HG03565 (cell line): ENCODE measurements around the gene FAM210B.
"Not testable (repeated sequence)": the region's sequence is repeated elsewhere in the genome, so short reads cannot be mapped to it uniquely, and the experiment has no call there.

Experiments used
- ATAC-seq: cut with Tn5 transposase; IDR thresholded peaks from one replicate; pipeline ENCODE4 v1.9.1; 2021; ENCODE audit warnings: mild to moderate bottlenecking, moderate library complexity; ENCODE audit not compliant: unreplicated experiment

Gene FAM210B

DNA sequence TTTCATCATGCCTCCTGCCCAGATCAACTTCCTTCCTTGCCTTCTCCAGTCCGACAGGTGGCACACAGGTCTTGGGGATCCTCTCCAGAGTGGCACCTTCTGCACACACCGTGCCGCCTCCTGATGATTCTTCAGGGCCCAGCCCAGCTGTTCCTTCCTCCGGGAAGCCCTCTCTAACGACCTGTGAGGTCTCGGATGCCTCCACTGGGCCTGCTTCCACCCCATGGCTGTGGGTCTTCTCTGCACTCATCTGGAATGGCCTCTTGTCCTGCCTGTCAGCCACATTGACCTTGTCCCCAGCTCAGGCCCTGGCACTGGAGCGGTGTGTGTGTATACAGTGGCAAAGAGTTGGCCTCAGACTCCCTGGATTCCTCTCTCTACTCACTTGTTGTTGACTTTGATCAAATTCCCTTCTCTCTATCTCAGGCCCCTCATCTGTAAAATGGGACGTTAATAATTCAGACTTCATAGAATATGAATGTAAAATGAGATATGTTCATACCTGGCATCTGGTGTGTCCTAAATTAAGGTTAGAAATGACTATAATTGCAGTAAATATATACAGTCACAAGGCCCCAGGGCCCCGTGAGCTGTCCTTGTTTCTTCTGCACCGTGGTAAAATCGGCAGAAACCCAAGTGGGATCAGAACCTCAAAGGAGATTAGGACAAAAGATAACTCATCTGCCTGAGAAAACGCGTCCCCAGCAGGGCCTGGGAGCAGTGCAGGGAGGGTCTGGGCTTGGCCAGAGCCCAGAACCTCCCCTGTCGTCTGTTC, 1.5 kb downstream of the FAM210B start:
- ATAC-seq = no peak

DNA sequence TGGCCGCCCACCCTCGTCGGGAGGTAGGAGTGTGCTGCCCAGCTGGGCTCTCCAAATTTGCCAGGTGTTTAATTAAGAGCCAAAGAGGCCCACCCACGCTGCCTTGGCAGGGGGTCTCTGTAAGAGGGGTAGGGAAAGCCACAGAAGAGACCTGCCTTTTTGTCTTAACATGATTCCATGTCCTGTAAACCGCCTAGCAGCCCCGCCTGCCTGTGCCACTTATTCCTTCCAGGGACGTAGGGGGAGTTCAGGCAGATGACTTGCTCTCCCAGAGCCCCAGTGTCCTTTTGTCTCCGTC, 2.1 kb downstream of the FAM210B start:
- no peak for ATAC-seq

DNA sequence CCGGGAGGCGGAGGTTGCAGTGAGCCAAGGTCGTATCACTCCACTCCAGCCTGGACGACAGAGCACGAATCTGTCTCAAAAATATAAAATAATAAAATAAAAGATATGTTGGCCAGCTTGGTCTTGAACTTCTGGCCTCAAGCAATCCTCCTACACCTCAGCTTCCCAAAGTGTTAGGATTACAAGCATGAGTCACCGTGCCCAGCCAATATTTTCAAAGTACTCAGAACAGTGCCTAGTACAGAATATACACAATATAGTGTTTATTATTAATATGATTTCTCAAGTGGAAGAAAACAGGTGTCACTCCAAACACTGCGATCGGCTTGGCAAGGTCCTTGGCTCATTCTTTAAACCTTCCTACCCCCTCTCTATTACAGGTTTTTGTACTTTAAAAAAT, 3.1 kb downstream of the FAM210B start:
- no peak for ATAC-seq

DNA sequence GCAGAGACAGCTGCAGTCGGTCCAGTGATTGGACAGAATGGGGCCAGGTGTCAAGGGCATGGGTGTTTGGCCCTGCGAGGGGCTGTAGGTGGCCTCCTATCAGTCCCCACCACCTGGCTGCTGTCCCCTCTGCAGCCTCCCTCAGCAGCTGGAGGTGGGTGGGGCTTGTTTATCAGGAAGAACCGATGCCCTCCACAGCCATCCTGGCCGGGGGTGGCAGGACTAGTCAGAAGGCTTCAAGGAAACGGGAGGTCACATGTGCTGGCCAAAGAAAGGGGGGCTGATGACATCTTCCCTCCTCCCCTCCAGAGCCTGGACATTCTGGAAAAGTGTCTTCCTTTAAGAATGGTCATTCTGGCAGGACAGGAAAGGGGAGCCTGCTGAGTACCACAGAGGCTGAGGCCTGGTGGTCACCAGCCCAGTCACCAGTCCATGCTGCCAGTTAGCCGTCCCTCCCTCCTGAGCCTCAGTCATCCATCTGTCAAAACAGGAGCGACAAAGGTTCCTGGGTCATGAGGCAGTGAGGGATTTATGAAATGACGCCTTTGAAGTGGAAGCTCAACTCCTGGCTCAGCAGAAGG, 4.1 kb downstream of the FAM210B start:
- ATAC-seq = no peak

DNA sequence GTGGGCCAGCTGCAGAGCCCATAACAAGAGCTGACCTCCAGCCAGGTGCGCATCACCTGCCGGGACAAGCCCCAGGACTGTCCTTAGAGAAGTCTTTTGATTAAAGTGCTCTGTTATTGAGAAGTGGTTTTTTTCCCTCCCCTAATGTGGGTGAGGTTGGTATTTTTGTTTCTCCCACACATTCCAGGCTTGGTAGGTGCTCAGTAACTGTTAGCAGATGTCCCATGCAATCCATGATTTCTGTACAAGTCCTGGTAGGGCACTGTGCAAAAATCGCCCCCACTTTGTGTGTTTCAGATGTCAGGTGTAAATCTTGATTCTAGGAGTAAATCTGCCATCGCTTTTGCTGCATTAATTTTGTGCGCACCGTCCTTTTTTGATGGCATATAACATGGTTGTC, 4.7 kb downstream of the FAM210B start:
- ATAC-seq = no peak

DNA sequence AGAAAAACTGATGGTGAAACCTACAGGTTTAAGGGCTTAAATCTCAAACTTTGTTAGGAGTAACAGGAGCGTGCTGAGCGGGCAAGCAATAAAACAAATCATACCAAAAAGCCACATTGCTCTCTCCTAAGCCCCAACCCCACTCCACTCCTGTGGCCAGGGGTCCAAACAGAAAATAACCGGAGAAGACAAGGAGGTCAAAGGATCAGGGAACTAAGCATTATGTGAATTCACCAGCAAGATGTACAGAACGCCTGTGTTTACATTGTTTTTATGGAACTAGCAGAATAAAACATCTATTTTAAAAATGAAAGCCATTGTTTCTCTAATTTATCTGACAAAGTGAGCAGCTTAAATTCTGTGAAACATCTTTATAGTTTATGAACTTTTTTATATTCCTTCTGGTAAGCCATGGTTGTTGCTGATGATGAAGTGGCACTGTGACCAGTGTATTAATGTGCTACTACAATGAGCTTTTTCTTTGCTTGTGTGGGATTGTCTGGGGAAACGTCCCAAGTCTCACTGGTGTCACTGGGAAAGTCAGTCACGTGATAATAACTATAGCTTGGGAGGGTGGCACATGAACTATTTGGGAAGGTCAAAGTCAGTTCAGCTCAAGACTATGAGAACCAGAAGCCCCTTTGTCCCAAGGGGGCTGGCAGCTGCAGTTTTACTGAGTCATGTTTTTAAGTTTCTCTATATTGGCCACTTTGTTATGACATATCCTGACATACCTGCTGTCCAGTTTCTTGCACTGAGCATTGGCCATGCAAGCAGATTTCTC, 9.8 kb downstream of the FAM210B start:
- no peak for ATAC-seq

DNA sequence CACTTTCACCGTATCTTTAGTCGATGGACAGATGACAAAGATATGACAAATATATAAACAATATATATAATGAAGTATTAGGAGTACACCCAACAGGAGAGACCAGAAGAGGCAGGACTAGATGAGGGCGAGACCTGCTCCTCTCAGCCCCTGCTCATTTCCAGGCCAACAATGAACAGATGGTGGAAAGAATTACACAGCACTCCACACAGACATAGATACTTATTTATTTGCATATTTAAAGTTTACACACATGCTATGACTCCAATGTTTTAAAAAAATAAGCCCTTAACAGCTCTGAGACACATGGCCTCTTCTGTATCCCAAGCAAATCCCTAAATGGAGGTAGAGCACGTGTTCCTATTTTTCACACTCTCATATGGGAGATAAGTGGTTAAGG, 10.4 kb downstream of the FAM210B start:
- no peak for ATAC-seq

DNA sequence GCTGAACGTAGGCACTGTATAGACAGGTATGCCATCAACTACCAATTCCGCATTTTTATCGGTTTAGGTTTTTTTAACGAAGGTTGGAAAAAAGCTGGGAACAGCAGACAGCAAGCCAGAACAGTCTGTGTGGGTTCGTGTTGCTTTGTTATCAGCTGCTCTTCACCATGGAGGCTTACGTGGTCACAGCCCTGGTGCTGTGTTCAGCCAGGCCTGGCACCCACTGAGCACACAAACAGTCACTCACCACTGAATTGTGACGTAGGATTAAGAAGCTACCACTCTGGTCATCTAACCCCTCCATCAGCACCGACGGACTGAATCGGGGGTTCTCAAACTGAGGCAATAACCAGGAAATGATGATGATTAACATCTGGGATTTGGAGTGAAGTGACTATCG, 13.2 kb downstream of the FAM210B start:
- no peak for ATAC-seq

DNA sequence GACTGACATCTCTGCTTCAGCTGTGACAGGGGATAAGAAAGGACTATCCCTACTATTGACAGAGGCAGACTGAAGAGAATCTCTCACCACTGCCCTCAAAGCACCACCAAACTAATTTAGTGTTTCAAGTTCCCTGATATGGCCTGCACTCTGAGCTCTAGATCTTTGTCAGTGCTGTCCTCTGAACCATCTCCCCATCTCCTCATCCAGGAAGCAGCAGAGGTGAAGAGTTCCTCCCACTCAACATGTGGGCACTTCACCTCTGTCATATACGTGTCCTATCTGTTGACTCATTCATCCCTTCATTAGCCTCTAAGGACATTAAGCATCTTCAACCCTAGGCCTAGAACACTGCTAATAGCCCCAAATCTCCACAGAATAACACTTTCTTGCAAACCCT, 14.1 kb downstream of the FAM210B start:
- ATAC-seq = no peak

DNA sequence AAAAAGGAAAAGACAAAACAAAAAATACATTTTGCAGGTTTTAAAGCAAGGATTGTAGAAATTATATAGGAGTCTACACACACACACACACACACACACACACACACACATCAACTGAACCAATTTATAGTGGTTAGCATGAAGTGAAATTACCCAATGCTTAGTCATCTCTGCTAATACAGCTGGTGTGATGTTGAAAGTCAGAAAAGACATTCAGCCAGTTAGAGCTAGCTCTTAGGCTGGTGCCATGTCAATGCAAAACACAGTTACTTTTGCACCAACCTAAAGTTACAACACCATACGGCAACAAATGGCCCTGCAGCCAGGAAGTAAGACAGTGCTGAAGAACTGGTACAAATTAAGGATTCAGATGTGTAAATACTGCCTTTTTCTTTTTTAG, 15.2 kb downstream of the FAM210B start:
- peak; percentile 71 for ATAC-seq

DNA sequence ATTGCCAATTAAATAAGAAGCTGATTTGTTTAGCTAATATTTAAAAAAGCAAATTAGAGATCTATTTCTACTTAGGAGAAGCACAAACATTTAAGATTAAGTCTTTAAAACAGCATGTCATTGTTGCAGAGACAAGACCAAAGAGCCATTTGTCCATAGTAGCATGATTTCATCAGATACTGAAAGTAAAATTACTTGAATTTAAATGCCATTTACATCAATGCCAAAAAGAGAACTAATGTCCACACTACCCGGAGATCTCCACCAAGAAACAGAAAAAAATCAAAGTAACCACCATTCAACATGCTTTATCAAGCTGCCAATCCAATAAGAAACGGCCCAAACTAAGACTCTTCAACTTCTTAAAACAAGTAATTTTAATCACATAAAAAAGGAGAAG, 17.6 kb downstream of the FAM210B start:
- no peak for ATAC-seq

DNA sequence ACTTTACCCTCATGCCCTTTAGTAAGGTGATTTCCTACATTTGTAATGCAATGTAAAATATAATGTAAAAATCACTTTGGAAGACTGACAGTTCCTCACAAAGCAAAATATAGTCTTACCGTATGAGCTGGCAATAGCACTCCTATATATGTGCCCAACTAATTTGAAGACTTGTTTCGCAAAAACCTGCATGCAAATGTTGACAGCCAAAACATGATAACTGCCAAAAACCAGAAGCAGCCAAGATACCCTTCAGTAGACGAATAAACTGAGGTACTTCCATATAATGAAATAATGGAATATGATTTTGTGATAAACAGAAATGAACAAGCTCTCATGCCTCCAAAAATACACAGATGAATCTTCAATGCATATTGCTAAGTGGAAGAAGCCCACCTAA, 19.6 kb downstream of the FAM210B start:
- ATAC-seq = no peak

DNA sequence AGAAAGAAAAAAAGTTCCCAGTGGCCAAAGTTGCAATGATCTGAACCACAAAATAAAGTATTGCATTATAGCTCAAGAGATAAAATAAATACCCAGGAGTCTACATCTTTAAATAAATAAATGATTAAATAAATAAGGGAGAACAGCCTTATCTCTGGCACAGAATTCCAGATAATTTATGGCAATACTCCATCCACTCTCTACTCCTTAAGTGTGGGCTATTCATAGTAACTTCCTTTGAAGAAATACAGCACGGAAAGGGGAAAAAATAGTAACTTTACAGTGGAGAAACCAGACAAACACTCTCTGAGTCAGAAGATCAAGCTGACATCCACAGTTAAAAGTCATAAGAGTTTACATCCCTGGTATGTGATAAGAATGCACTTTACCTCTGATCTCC, 21.6 kb downstream of the FAM210B start:
- ATAC-seq = no peak

DNA sequence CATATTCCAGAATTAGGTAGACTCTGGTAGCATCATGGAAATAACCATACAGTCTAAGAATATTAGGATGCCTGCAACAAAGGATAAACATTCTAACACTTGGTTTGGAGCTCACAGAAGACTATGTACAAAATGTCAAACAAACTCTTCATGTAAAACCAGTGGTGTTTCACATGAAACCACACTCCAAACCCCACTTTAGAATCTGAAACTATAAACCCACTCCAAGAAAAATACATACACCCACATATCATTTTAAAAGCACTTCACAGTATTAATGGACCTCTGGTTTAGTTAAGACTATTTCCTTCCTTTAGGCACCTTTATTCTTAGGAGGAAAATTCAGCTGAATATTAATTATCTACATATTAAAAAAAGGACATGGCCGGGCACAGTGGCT, 22.7 kb downstream of the FAM210B start:
- peak; percentile 76 for ATAC-seq

DNA sequence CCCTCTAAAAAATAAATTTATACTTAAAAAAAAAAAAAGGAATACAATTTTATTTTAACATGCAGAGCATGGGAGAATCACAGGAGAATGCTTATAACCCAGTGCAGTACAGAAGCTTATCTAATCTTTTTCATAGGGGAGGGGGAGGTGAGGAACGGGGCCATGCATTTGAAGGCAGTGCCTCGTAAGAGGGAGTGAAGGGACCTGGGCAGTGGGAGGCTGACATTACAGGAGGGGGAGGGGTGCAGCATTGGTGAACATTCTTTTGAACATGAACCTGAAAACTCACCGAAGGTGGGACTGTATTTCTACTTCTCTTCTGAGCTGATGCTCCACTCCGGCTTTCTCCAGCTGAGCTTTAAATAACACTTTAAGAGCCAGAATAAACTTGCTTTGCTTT, 23.9 kb downstream of the FAM210B start:
- ATAC-seq = no peak

DNA sequence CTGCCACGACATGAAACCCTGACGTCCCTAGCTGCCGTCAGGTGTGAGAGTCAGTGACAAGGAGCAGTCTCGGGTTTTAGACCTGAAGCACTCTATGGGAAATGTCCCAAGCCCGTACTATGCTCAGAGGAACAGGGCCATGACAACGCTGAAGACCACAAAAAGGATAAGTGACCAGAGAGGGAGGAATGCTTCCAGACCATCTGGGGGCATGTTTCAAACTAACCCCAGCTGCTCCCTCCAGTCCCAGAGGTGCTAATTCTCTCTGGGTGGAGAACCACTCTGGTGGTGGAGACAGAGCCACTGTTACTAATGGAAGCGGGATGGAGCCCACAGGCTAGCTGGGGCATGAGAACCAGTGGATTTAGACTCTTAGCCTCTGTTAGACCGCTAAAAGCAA, 24.6 kb downstream of the FAM210B start:
- ATAC-seq = no peak

DNA sequence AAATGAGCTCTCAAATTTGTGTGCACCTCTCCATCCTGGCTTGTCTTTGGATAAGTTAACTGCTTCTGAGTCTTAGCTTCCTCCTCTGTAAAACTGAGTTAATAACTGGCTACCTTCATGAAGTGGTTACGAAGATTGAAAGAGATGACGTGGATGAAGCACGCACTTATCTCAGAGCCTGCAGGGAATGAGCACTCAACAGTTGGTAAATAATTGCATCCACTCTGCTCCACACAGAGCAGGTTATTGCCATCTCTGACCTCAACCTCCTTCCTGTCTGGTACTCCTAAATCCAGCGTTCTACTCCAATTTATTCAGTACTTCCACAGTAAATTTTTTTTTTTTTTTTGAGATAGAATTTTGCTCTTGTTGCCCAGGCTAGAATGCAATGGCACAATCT, 26.4 kb downstream of the FAM210B start:
- ATAC-seq = no peak

DNA sequence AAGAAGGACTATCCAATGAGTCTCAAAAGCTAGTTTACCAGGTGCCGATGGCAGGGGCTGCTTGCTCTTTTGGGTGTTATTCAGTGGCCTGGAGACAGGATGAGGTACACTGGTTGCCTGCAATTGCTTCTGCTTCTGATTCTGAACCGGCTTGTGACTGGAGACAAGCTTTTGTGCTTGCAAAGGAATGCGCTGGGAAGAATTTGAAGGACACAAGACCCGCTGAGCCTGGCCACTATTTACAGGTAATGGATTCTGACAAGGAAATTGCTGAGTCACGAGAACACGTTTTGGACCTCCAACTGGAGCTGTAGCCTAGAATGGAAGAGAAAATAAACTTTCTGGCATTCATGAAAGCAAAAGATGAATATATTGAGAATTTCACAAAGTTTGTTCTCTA, 27.4 kb downstream of the FAM210B start:
- ATAC-seq = no peak

DNA sequence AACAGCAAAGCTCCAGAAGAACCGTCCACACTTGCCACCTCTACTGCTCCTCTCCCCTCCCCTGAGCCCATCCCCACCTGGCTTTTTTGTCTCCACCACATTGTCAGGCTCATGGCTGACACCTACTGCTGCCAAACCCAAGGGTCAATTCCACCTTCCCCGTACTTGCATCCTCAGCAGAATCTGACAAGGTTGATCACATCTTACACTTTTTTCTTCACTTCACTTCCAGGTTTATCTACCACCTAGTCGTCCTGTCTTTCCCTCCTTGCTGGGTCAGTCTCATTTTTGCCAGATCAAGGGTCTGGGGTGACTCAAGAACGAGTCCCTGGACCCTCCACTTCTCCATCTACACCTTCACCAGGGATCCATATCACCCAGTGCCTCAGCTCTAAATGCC, 30.1 kb downstream of the FAM210B start:
- no peak for ATAC-seq

DNA sequence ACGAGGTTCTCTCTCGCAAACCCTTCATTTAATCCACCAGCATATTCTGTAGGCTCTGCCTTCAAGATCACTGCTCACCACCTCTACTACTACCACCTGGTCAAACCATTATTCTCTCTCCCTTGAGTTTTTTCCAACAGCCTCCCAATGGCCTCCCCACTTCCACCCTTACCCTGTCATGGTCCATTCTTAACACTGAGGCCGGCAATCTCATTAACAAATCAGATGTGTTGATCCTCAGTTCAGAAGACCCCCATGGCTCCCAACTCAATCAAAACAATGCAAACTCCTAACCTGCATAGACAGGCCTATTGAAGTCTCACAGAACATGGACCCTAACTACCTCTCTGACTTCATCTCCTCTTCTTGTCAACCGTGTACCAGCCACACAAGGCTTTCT, 31.0 kb downstream of the FAM210B start:
- no peak for ATAC-seq

DNA sequence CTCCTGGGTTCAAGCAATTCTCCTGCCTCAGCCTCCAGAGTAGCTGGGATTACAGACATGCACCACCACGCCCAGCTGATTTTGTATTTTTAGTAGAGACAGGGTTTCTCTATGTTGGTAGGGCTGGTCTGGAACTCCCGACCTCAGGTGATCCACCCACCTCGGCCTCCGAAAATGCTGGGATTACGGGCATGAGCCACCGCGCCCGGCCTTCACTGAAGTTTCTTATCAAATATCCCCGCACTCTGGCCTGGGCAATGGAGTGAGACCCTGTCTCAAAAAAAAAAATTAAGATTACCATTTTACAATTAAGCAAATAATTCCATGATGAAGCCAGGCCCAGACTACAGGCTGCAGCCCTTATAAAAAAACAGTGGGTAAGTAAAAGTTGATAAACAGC, 31.6 kb downstream of the FAM210B start:
- ATAC-seq = not testable (repeated sequence)

DNA sequence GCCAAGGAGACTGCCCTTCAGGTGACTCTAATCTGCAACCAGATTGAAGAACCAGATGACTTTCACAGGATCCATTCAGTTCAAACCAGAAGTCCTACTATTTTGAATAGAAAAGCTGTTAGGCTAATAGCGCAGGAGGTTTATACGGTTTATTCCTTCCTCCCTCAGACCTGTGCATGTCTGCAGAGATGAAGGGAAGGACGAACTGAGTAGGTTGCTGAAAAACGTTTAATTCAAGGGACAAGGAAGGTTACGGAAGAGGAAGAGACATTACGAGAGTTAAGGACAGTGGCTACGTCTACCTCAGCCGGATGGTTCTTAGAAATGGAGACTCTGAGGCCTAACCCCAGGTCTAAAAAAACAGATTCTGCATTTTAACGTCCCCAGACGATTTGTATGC, 32.3 kb downstream of the FAM210B start:
- ATAC-seq = no peak
